ENCODE data around the gene ADM2.

ADM2 gene

GRCh38 chr22:50459016-50459415 is 22.3 kb upstream of the ADM2 start:
- no peaks in the 10 kb centered on the region for H4K20me1 ChIP-seq (ENCODE audit: insufficient read depth, low read length)
- no peak overlapping the region for H3K4me3 ChIP-seq (ENCODE audit: low read length)
- no peak overlapping the region for H3K27ac ChIP-seq (ENCODE audit: low read length)
- peaks cover 5% of the 10 kb centered on the region for H3K36me3 ChIP-seq (replicated peaks; ENCODE audit: low read depth, low read length)
- no peaks in the 10 kb centered on the region for H3K27me3 ChIP-seq (ENCODE audit: low read depth, low read length)
- no peaks in the 10 kb centered on the region for H3K79me2 ChIP-seq (ENCODE audit: low read length)
- no peak overlapping the region for H3K4me2 ChIP-seq (ENCODE audit: low read length)
- no peak for TF ChIP-seq CTCF (IDR thresholded peaks at IDR 0.05; ENCODE audit: low read depth, low read length)
- no peak for TF ChIP-seq EZH2phosphoT487 (IDR thresholded peaks at IDR 0.05; ENCODE audit: low read depth)
- no peak overlapping the region for H2AFZ ChIP-seq (ENCODE audit: low read depth, low read length)
- no peak overlapping the region for H3K9ac ChIP-seq (ENCODE audit: low read length)
- H3K4me1 ChIP-seq (ENCODE audit: low read length), result peaks cover 6% of the 10 kb centered on the region; the same call in 1 of the 2 replicates
- H3K9me3 ChIP-seq (ENCODE audit: insufficient read depth, low read length), result no peaks in the 10 kb centered on the region

- Histone ChIP-seq H3K4me1 (ENCODE audit: low read length) (peaks cover 9% of the 10 kb centered on the region; the same call in 1 of the 2 replicates), H3K9me3 (ENCODE audit: insufficient read depth, low read length) (no peaks in the 10 kb centered on the region), H3K36me3 (replicated peaks; ENCODE audit: low read depth, low read length) (peaks cover 3% of the 10 kb centered on the region), H2AFZ (ENCODE audit: low read depth, low read length) (no peak overlapping the region), H3K27ac (ENCODE audit: low read length) (no peak overlapping the region), H4K20me1 (ENCODE audit: insufficient read depth, low read length) (no peaks in the 10 kb centered on the region), H3K4me3 (ENCODE audit: low read length) (no peak overlapping the region), H3K9ac (ENCODE audit: low read length) (no peak overlapping the region), H3K27me3 (ENCODE audit: low read depth, low read length) (no peaks in the 10 kb centered on the region), H3K4me2 (ENCODE audit: low read length) (no peak overlapping the region), H3K79me2 (ENCODE audit: low read length) (no peaks in the 10 kb centered on the region)
- TF ChIP-seq EZH2phosphoT487 (IDR thresholded peaks at IDR 0.05; ENCODE audit: low read depth) (no peak), CTCF (IDR thresholded peaks at IDR 0.05; ENCODE audit: low read depth, low read length) (no peak)
Observed at GRCh38 chr22:50459496-50460140, 21.7 kb upstream of the ADM2 start.

- Histone ChIP-seq H3K4me1 (ENCODE audit: low read length) (peaks cover 9% of the 10 kb centered on the region; the same call in 1 of the 2 replicates), H3K4me3 (ENCODE audit: low read length) (no peak overlapping the region), H2AFZ (ENCODE audit: low read depth, low read length) (no peak overlapping the region), H3K36me3 (replicated peaks; ENCODE audit: low read depth, low read length) (peaks cover 3% of the 10 kb centered on the region), H3K4me2 (ENCODE audit: low read length) (no peak overlapping the region), H4K20me1 (ENCODE audit: insufficient read depth, low read length) (no peaks in the 10 kb centered on the region), H3K9ac (ENCODE audit: low read length) (no peak overlapping the region), H3K9me3 (ENCODE audit: insufficient read depth, low read length) (no peaks in the 10 kb centered on the region), H3K79me2 (ENCODE audit: low read length) (no peaks in the 10 kb centered on the region), H3K27ac (ENCODE audit: low read length) (no peak overlapping the region), H3K27me3 (ENCODE audit: low read depth, low read length) (no peaks in the 10 kb centered on the region)
- TF ChIP-seq EZH2phosphoT487 (IDR thresholded peaks at IDR 0.05; ENCODE audit: low read depth) (no peak), CTCF (IDR thresholded peaks at IDR 0.05; ENCODE audit: low read depth, low read length) (no peak)
Observed at GRCh38 chr22:50460938-50461337, 20.4 kb upstream of the ADM2 start.

GRCh38 chr22:50461536-50461935 is 19.8 kb upstream of the ADM2 start:
- Histone ChIP-seq H3K4me1 (ENCODE audit: low read length) (peaks cover 9% of the 10 kb centered on the region; the same call in 1 of the 2 replicates), H3K27ac (ENCODE audit: low read length) (no peak overlapping the region), H3K4me2 (ENCODE audit: low read length) (no peak overlapping the region), H4K20me1 (ENCODE audit: insufficient read depth, low read length) (no peaks in the 10 kb centered on the region), H3K4me3 (ENCODE audit: low read length) (no peak overlapping the region), H3K27me3 (ENCODE audit: low read depth, low read length) (no peaks in the 10 kb centered on the region), H3K36me3 (replicated peaks; ENCODE audit: low read depth, low read length) (peaks cover 3% of the 10 kb centered on the region), H2AFZ (ENCODE audit: low read depth, low read length) (no peak overlapping the region), H3K9ac (ENCODE audit: low read length) (no peak overlapping the region), H3K9me3 (ENCODE audit: insufficient read depth, low read length) (no peaks in the 10 kb centered on the region), H3K79me2 (ENCODE audit: low read length) (no peaks in the 10 kb centered on the region)
- TF ChIP-seq EZH2phosphoT487 (IDR thresholded peaks at IDR 0.05; ENCODE audit: low read depth), result no peak
- no peak for TF ChIP-seq CTCF (IDR thresholded peaks at IDR 0.05; ENCODE audit: low read depth, low read length)

Data from OCI-LY3 (cell line).